SKM-1 (cell line): ENCODE measurements around the gene SSR2.
A peak's percentile ranks its signal among the peaks of the same experiment; 100 is the strongest.

Experiments
- DNase-seq: peaks from one replicate; lab custom pipeline; 2025; ENCODE audit not compliant: unreplicated experiment; lab: John Stamatoyannopoulos, UW

SSR2 gene

DNA sequence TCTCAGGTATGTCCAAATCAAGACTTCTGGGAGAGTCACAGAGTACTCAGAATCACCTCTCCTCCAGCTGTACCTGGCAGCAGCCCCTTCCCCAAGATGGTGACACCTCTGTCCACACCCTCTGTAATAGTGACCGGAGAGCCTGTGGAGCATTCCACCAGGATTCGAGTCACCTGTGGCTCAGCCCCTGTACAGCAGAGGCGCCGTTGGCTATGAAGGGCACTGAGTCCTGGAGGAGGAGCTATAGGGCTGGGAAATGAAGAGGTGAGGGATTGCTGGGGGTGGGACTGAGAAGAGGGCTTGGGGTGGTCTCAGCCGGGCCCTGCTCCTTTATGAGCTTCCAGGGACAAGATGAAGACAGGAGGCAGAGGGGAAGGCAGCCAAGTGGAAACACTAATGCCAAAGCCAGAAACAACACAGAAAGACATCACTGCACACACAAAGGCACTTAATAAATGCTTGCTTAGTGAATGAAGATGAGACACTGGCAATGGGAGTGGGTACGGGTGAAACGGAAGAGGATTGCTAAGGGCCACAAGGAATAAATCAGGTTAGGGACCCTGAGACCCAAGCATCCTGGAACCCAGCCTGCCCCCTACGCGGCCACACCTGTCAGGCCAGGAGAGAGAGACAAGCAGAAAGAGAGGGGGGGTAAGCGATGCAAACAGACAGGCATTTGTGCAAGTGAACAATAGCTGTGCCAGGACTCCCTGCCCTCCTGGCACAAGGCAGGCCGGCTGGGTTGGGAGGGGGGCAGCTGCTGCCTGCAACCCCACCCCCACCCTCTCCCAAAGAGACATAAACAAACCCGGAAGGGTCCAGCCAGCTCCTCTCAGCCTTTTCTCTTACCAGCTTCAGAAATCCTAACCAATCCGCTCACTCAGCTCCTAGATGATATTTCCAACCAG is 46.3 kb downstream of the SSR2 start:
- no peak for DNase-seq

DNA sequence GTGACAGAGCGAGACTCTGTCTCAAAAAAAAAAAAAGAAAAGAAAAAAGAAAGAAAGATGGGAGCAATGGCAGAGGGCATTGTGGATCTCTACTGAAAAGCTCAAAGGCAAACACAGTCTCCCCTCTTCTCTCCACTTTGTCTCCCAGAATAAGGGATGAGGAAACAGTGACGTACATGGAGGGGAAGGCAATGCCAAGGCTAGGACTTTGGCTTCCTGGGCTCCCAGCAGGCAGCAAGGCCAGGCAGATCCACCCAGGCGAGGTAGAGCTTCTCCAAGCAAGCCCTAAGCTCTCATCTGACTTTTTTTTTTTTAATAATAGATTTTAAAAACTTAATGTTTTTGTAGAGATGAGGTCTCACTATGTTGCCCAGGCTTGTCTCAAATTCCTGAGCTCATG is 47.0 kb downstream of the SSR2 start:
- no peak for DNase-seq

DNA sequence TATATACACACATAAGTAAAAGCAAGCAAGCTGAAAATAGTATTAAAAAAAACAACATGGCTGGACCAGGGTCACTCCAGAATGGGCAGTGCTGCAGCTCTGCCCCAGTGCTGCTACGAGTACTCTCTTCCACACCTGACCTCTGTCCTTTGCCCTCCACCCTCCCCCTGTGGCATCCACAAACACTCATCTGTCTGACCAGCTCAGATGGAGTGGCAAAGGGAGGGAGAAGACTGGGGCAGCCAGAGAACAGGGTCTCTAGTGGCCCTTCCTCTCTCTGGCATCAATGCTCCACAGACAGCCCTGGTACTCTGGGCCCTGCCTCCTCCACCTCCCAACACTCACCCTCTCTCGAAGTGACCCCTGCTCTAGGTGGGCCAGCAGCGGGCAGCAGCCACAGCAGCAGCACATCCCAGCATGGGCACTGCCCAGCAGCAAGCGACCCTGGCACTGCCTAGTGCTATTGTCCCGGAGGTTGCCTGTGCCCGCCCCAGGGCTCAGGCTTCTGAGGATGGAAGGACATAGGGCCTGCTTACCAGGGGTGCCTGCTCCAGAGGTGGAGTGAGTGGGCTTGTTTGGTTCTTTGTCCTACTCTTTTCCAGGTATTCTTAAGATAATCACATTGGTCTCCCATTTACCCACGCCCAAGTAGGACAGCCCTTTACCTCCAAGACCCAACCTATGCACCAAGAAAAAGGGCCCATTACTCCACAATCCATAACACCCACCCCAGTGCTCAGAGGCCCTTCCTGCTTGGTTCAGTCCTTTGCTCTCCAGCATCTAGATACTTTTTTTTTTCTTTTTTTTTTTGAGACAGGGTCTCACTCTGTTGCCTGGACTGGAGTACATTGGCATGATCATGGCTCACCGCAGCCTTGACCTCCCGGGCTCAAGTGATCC is 48.6 kb downstream of the SSR2 start:
- no peak for DNase-seq

DNA sequence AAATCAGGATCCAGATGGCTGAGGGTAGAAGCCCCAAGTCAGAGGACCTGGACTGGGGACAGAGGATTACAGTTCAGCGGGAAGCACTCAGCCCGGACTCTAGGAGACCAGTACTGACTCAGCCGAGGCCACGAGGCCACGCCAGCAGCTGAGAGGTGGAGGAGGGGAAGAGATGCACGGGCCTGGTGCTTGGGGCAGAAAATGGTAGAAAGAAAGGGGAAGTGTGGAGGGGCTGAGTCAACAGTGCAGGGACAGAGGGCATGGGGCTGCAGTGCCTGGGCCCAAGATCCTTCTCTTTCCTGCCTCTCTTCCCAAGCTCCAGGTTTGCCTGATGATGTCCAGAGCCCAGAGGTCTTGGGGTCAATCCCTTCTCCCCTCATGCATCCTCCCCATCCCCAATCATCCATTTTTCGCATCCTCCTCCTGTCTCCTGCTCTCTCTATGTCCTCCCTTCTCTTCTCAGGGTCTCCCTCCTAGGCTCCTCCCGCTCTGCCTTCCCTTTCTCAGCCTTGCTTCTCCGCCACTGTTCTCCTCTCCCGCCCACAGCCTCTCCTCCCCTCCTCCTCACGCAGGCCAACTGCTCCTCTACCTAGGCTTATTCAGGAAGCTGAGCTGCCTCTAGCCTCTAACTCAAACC is 50.1 kb downstream of the SSR2 start:
- DNase-seq, result peak; percentile 95

DNA sequence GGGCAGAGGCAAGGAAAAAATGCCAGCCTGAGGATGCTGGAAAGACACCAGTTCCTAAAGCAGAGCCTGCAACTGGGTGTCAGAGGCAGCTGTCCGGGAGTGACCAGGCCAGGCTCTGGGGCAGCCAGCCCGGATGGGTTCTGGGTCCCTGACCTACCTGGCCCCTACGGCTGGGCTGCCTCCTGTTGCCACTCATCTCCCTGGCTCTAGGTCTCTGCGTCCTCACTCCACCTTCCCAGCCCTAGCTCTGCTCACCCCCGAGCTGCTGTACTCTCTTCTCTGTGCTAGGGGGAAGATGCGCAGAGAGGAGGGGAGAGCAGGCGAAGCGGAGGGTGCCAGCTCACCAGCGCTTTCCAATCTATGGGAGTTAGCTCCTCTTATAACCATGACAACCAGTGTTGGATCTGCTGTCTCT is 51.4 kb downstream of the SSR2 start:
- no peak for DNase-seq

DNA sequence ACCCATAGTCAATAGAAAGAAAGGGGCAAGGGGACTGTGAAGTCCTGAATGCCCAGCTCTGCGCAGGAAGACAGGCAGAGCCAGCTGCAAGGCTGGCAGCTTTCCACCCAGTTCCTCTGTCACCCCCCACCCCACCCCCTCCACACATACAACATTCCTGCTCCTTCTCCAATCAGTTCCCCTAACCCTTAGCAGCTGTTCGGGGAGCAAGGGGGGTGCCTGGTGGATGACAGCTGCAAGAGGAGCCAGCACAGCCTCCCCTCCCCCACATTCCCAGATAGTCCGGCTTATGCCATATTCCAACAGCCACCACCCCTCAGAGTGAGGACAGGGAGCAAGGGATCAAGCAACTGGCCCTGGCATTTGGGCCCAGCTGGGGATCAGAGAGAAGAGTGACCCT is 52.1 kb downstream of the SSR2 start:
- DNase-seq, result no peak

DNA sequence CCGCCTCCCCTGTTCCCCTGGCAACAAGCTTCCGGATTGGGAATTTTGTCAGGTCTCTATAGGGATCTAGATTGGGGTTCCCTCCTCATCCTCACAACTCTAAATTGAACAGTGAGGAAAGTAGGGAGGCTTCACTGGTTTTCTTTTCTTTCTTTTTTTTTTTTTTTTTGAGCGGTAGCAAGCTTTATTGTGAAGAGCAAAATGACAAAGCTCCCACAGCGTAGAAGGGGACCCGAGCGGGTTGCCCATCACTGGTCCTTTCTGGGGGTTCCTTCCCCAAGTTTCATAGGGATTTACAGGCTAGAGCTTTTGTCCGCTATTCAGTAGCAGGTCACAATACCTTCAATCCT is 52.7 kb downstream of the SSR2 start:
- DNase-seq, result no peak

DNA sequence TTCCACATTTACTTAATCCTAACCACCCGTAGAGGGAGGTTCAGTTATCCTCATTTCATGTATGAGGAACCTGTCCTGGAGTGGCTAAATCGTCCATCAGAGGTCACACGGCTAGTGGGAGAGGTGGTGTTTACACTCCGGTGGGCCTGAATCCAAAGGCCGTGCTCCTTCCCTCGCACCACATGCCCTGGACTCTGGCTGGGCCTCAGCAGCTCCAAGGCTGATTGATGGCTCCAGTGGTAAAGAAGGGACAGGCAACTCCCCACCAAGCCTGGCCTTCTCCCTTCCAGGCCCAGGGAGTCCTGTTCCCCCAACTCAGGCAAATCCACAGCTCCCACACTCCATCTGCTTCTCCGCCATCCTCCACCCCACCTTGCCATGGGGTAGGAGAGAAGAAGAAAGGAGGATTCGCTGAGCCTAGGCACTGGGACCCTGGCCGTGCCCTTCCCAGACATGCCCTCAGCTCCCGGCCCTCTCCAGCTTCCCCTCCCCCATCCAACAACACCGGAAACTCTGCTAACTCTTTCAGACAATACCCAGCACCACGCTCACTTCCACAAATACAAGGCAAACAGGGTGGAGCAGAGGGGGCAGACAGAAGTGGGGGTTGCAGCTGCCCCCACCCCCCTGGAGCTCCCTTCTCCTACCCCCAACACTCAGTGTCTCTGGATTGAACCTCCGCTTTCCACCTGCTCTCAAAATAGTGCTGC is 53.3 kb downstream of the SSR2 start:
- DNase-seq, result no peak

DNA sequence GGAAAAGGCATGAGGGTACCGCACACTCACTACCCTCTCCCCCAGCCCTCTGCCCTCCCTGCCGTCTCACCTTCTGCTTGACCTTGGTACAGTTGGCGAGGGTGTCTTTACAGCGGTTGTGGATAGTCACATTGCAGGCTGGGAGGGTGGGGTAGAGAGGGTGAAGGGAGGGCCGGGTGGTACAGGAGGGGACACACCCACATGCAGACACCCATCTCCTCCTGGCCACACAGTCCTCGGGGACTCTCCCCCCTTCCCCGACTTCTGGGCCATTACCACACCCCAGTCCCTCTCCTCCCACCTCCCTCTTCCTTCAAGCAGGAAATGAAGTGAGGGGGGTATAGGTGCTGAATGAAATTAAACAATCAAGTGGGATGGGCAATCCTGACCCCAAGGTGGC is 54.0 kb downstream of the SSR2 start:
- DNase-seq, result no peak

DNA sequence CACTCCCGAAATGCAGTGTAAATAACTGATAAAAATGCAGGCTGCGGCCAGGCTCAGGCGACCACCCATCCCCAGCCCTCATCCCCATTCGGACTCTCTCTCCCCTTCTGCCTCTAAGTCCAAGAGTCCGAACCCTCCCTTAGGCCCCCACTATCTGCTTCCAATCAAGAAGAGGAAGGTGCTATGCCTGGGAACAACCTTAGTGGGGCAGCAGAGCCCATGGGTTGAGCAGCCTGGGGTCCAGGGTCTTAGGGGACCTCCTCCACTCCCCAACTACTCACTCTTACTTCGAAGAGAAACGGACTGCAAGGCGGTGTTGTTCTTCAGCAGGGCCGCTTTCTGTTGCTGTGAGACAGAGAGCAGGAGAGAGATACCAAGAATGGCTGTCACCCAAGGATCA is 54.6 kb downstream of the SSR2 start:
- DNase-seq, result no peak

DNA sequence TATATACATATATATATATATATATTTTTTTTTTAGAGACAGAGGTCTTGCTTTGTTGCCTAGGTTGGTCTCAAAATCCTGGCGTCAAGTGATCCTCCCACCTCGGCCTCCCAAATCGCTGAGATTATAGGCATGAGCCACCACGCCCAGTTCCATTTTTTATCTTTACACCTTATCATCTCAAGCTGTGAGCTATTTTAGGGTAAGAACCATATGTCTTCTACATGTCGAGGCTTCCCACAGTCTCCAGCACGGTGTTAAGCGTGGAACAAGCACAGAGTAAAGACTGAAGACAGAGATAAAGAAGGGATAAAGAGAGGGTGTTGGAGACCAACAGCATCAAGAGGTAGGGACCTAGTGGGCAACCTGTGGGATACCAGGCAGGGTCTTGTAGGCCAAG is 56.6 kb downstream of the SSR2 start:
- no peak for DNase-seq

DNA sequence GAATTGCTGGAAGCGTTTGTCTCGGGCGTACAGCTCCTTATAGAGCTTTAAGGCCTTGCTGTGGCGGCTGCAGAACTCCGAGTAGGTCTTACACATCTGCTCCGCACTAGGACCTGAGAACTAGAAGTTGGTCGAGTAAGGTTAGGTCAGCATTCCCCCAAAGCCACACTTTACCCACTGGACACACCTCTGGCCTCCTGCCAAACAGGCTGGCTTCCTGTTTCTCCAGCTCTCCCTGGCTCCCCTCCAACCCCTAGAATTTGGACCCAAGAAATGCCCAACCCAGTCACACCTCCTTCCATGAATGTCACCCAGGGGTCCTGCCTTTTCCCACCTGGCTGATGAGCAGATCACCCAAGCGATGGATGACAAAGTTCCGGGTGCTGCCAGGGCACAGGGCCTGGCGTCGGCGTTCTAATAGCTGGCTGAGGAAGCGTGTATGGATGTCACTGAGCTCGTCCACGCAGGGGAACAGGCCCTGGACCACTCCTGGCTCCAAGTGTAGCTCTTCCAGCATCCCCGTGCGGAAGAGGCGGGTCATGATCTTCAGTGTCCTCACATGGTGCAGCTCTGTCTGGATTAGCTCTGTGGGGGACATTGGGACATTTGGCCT is 58.0 kb downstream of the SSR2 start:
- no peak for DNase-seq

DNA sequence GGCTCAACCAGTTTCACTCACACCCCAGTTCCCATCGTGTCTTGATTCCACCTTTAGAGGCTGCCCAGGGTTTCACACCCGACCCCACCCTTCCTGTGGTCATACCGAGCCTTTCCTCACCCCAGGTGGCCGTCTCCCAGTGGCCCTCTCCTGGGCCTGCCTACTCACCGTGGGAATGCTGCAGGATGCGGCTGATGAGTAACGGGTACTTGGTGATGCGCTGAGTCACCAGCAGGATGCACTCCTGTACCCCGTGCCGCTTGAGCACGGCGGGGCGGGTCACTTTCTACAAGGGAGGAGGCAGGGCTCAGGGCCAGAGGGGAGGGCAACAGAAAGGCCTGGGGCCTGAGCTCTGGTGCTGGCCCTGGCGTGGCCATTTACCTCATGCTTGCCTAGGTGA is 58.8 kb downstream of the SSR2 start:
- no peak for DNase-seq

DNA sequence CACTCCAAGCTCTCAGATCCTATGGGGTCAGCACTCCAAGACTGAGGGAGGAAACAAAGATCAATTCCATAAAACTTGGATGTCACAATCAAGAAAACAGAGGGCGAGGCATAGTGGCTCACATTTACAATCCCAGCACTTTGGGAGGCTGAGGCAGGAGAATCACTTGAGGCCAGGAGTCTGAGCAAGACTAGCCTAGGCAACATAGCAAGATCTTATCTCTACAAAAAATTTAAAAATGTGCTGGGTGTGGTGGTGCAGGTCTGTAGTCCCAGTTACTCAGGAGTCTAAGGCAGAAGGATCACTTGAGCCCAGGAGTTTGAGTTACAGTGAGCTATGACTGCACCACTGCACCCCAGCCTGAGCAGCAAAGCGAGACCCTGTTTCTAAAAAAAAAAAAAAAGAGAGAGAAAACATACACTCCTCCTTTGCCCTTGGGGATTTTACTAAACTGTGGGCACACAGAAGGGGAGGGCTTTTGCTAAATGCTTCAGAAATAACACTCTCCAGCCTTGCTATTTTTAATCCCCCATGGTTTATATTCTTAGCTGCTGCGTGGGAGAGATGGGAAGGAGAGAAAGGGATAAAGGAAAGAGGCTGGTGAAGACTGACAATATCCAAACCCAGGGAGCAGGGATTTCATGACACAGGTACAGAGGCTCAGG is 60.5 kb downstream of the SSR2 start:
- DNase-seq, result no peak
